ENCODE measurements around the gene STYXL2. TPM values are rescaled to one million over a fixed set of nuclear protein-coding genes. Genes with fewer than 3 reads are reported as not detected.

The STYXL2 gene
- total RNA-seq, 4 donors from 2014 or later: under 0.01 TPM; not detected in 3

DNA sequence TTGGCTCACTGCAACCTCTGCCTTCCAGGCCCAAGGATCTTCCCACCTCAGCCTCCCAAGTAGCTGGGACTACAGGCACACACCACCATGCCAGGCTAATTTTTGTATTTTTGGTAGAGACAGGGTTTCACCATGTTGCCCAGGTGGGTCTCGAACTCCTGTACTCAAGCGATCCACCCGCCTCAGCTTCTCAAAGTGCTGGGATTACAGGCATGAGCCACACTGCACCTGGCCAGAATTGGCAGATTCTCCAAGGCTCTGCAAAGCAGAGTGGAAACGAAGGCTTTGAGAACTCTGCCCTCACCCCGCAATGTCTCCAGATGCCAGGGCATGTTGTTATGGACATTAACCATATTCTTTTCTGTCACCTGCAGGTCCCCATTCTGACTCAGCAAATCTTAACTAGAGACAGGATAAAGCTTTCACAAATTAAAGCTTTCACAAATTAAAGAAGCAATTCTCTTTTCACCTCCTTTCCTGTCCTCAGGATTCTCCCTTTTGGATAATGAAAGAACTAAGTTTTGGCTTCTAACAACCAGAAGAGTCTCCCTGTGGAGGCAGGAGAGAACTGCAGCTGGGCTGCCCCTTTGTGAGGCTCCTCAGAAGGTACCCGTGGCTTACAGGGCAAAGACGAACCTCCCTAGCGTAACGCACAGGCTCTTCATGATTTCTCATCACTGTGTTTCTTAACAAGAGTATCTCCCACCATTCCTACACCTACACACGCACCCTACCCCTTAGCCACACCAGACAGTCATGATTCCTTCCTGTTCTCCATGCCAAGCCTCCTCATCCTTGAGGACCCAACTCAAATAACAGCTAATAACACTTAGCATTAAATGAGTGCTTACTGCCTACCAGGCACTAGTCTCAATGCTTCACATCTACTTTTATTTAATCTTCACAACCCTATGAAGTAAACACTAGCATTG lies 33.5 kb upstream of the STYXL2 start:
- TF ChIP-seq, protein P1, sequence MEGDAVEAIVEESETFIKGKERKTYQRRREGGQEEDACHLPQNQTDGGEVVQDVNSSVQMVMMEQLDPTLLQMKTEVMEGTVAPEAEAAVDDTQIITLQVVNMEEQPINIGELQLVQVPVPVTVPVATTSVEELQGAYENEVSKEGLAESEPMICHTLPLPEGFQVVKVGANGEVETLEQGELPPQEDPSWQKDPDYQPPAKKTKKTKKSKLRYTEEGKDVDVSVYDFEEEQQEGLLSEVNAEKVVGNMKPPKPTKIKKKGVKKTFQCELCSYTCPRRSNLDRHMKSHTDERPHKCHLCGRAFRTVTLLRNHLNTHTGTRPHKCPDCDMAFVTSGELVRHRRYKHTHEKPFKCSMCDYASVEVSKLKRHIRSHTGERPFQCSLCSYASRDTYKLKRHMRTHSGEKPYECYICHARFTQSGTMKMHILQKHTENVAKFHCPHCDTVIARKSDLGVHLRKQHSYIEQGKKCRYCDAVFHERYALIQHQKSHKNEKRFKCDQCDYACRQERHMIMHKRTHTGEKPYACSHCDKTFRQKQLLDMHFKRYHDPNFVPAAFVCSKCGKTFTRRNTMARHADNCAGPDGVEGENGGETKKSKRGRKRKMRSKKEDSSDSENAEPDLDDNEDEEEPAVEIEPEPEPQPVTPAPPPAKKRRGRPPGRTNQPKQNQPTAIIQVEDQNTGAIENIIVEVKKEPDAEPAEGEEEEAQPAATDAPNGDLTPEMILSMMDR (IDR thresholded peaks at IDR 0.05): peak in 1 of 6 experiments; percentile 28
- TF ChIP-seq POLR2A (IDR thresholded peaks at IDR 0.05): no peak
- 58 to 74% methylated on average over 9 of the region's 10 CpGs for WGBS, 2 donors
- Histone ChIP-seq H3K36me3 (no peaks in the 10 kb centered on the region), H3K27me3 (peaks cover 0 to 19% (median 0%) of the 10 kb centered on the region in 4 donors), H3K27ac (no peak overlapping the region), H3K4me3 (no peak overlapping the region), H3K4me1 (peaks cover 8 to 9% (median 9%) of the 10 kb centered on the region in 3 donors), H3K9me3 (no peaks in the 10 kb centered on the region)
- intact Hi-C loops (cut with DNase I): loop anchor here (10.0 kb wide), 3 partner anchors 154 to 474 kb away; no protein-coding TSS in a partner anchor
- no peak for DNase-seq

DNA sequence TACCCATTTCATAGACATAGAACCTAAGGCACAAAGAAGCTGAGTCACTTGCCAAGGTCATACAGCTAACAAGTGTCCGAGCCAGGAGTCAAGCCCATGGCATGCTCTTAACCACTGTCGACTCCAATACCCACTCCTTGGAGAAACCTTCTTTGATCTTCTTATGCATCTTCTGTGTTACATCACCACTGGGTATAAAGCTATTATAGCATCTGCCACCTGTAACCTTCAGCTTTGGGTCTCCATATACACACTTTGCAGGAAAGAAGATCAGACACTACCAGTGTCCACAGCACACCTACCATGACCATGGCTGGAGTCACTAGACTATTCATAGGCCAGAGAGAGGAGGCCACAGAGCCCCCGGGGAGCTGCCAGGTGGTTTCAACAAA lies 32.8 kb upstream of the STYXL2 start:
- intact Hi-C loops (cut with DNase I): loop anchor here (10.0 kb wide), 3 partner anchors 154 to 474 kb away; no protein-coding TSS in a partner anchor
- DNase-seq: no peak
- WGBS, 2 donors: 66 to 80% methylated on average over 3 of the region's 3 CpGs

DNA sequence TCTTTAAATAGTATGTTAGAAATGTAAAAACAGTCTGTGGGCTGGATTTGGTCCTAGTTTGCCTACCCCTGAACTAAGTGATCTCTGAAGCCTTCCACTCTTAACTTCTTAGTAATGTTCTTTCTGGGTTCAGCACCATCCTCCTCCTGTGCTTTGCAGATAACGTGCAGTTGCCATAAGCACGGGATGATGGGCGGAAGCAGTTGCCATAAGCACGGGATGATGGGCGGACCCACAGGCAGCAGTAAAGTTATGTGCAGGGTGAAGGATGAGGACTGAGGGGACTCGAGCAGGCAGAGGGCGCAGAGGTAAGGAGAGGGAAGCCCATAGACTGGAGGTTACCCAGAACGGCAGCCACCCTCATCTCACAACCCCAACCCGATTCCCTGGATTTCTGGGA lies 29.3 kb upstream of the STYXL2 start:
- 64 to 81% methylated on average over 5 to 9 of the region's 9 CpGs for WGBS, 2 donors
- Histone ChIP-seq H3K27ac (no peak overlapping the region), H3K9me3 (no peaks in the 10 kb centered on the region), H3K27me3 (peaks cover 0 to 19% (median 0%) of the 10 kb centered on the region in 4 donors), H3K4me3 (no peak overlapping the region), H3K36me3 (no peaks in the 10 kb centered on the region), H3K4me1 (peaks cover 0 to 8% (median 0%) of the 10 kb centered on the region in 3 donors)
- TF ChIP-seq, protein P1 (IDR thresholded peaks at IDR 0.05): no peak
- no peak for TF ChIP-seq POLR2A (IDR thresholded peaks at IDR 0.05)
- DNase-seq: no peak
- intact Hi-C loops (cut with DNase I): loop anchor here (10.0 kb wide), 3 partner anchors 150 to 470 kb away; no protein-coding TSS in a partner anchor

More for the DNA sequence above, 32.8 kb upstream of the STYXL2 start:
- Histone ChIP-seq H3K9me3 (no peaks in the 10 kb centered on the region), H3K4me3 (no peak overlapping the region), H3K27me3 (peaks cover 0 to 19% (median 0%) of the 10 kb centered on the region in 4 donors), H3K36me3 (no peaks in the 10 kb centered on the region), H3K27ac (no peak overlapping the region), H3K4me1 (peaks cover 8 to 9% (median 9%) of the 10 kb centered on the region in 3 donors)
- TF ChIP-seq, protein P1 (IDR thresholded peaks at IDR 0.05): no peak
- no peak for TF ChIP-seq POLR2A (IDR thresholded peaks at IDR 0.05)

DNA sequence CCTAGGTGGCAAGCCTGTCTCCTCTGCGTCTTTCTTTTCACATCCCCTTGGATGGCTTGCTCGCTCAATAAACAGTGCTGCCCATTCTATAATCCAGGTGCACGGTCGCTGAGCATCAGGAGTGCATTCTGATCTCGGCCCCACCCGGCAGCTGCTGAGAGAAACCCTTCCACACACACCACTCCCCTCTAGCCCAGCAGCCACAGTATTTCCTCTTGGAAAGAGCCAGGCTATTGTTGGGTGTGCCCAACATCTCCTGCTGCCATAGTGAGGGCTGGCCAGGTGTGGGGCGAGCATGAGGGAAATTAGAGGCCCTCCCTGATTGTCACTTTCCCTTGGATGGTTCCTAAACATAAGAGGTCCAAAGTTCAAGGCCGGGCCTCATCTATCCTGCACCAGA lies 28.4 kb upstream of the STYXL2 start:
- TF ChIP-seq, protein P1 (IDR thresholded peaks at IDR 0.05): no peak
- no peak for TF ChIP-seq POLR2A (IDR thresholded peaks at IDR 0.05)
- WGBS, 2 donors: 83 to 84% methylated on average over 5 to 6 of the region's 8 CpGs
- peaks cover 0 to 12% (median 0%) of the 10 kb centered on the region in 4 donors for H3K27me3 ChIP-seq
- H3K4me1 ChIP-seq: peaks cover 0 to 8% (median 0%) of the 10 kb centered on the region in 3 donors
- intact Hi-C loops (cut with DNase I): loop anchor here (10.0 kb wide), 3 partner anchors 149 to 469 kb away; no protein-coding TSS in a partner anchor
- no peaks in the 10 kb centered on the region for H3K36me3 ChIP-seq
- H3K4me3 ChIP-seq: no peak overlapping the region
- H3K9me3 ChIP-seq: no peaks in the 10 kb centered on the region
- H3K27ac ChIP-seq: no peak overlapping the region
- no peak for DNase-seq

All from esophagus squamous epithelium (tissue), 5 donors.